ENCODE measurements around the gene NELL2.

DNA sequence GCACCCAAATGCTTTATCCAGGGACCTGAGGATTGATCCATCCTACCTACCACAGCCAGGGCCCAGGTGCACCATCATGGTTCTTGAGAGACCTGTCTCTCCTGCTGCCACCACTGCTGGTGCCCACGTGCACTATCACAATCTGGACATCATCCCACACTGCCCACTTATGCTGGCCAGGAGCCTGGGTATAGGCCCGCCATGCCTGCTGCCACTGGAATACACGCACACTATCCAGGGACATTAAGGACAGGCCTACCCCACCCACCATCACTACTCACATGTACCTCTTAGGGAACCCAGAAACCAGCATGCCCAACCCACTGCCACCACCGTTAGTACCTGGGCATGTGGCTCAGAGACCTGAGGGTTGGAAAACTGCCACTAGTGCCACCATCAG lies 207.7 kb downstream of the NELL2 start:
- TF ChIP-seq, protein P1, sequence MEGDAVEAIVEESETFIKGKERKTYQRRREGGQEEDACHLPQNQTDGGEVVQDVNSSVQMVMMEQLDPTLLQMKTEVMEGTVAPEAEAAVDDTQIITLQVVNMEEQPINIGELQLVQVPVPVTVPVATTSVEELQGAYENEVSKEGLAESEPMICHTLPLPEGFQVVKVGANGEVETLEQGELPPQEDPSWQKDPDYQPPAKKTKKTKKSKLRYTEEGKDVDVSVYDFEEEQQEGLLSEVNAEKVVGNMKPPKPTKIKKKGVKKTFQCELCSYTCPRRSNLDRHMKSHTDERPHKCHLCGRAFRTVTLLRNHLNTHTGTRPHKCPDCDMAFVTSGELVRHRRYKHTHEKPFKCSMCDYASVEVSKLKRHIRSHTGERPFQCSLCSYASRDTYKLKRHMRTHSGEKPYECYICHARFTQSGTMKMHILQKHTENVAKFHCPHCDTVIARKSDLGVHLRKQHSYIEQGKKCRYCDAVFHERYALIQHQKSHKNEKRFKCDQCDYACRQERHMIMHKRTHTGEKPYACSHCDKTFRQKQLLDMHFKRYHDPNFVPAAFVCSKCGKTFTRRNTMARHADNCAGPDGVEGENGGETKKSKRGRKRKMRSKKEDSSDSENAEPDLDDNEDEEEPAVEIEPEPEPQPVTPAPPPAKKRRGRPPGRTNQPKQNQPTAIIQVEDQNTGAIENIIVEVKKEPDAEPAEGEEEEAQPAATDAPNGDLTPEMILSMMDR (IDR thresholded peaks at IDR 0.05; ENCODE audit: insufficient read depth, low read depth, low read length), result no peak
- TF ChIP-seq EZH2 (IDR thresholded peaks at IDR 0.05; ENCODE audit: insufficient read depth, low read length), result no peak

All from astrocyte (in vitro differentiated cells and primary cell).